OCI-LY7 (cell line): ENCODE results near the gene PCYT1A. TPM values are rescaled to one million over a fixed set of nuclear protein-coding genes. Genes with fewer than 3 reads are reported as not detected.

Experiments
- BruUV-seq: library from RNA; stranded (reverse); fragments of 400-500 nt; replicated peaks from 2 replicates; lab custom pipeline; 2021; lab: Mats Ljungman, UMichigan
- CTCF ChIA-PET: fragments of 300-600 bp; sonication (Branson Sonifier 250); formaldehyde crosslinking; loops from one replicate; lab custom pipeline; 2022; ENCODE audit warnings: antibody characterized with exemption; ENCODE audit not compliant: unreplicated experiment; lab: Charles Lee
- POLR2A ChIA-PET: fragments of 300-600 bp; sonication (Branson Sonifier 250); formaldehyde crosslinking; loops from one replicate; lab custom pipeline; 2022; ENCODE audit warnings: antibody characterized with exemption; lab: Charles Lee
- DNase-seq: peaks from one replicate; pipeline ENCODE4 v3.0.0-alpha.2; 2015; ENCODE audit warnings: low spot score
- H2AFZ ChIP-seq: fragments of 200-600 bp; sonication (generic), shearing (Covaris generic); 2 replicates; pipeline ENCODE4 v1.6.1; 2014; ENCODE audit warnings: mild to moderate bottlenecking, antibody characterized with exemption, low read length, moderate library complexity
- H3K27ac ChIP-seq: fragments of 200-600 bp; sonication (generic); 2 replicates; pipeline ENCODE4 v1.5.1; 2014; ENCODE audit warnings: mixed run types, low read depth, mild to moderate bottlenecking, moderate library complexity, low read length, inconsistent platforms; ENCODE audit not compliant: poor library complexity, severe bottlenecking
- H3K36me3 ChIP-seq: fragments of 200-600 bp; sonication (generic); 2 replicates; pipeline ENCODE4 v1.6.1; 2014; ENCODE audit warnings: mild to moderate bottlenecking, antibody characterized with exemption, low read length, moderate library complexity, mixed read lengths; ENCODE audit not compliant: insufficient read depth
- H3K4me1 ChIP-seq: fragments of 200-600 bp; sonication (generic); 2 replicates; pipeline ENCODE4 v1.5.1; 2014; ENCODE audit warnings: mild to moderate bottlenecking, low read length; ENCODE audit not compliant: insufficient read depth, poor library complexity, severe bottlenecking
- H3K4me2 ChIP-seq: fragments of 200-600 bp; sonication (generic); 2 replicates; pipeline ENCODE4 v1.6.1; 2014; ENCODE audit warnings: mild to moderate bottlenecking, low read length
- H3K4me3 ChIP-seq: fragments of 200-600 bp; sonication (generic); 2 replicates; pipeline ENCODE4 v1.5.1; 2014; ENCODE audit warnings: mild to moderate bottlenecking, low read depth, low read length; ENCODE audit not compliant: poor library complexity, severe bottlenecking
- H3K79me2 ChIP-seq: fragments of 200-600 bp; sonication (generic); 2 replicates; pipeline ENCODE4 v1.6.1; 2016; ENCODE audit warnings: low read depth, mild to moderate bottlenecking, low read length, moderate library complexity, mixed read lengths; ENCODE audit not compliant: insufficient read depth
- H3K9me2 ChIP-seq: fragments of 200-600 bp; sonication (generic); 2 replicates; pipeline ENCODE4 v1.6.1; 2016; ENCODE audit warnings: mild to moderate bottlenecking, low read length, mixed read lengths; ENCODE audit not compliant: insufficient read depth
- H3K9me3 ChIP-seq: fragments of 200-600 bp; sonication (generic); 2 replicates; pipeline ENCODE4 v1.6.1; 2014; ENCODE audit warnings: mild to moderate bottlenecking, mixed run types, low read length, mixed read lengths
- H4K20me1 ChIP-seq: fragments of 200-600 bp; sonication (generic); 2 replicates; pipeline ENCODE4 v1.6.1; 2014; ENCODE audit warnings: mild to moderate bottlenecking, antibody characterized with exemption, low read length, moderate library complexity, mixed read lengths; ENCODE audit not compliant: insufficient read depth
- CTCF ChIP-seq: fragments of 200-600 bp; sonication (generic); conservative IDR thresholded peaks from 2 replicates; pipeline ENCODE4 v1.5.1; 2014; ENCODE audit warnings: mild to moderate bottlenecking, antibody characterized with exemption, low read length, moderate library complexity, mixed read lengths
- EZH2phosphoT487 ChIP-seq: fragments of 200-600 bp; sonication (generic); IDR thresholded peaks from 2 replicates; pipeline ENCODE4 v1.6.1; 2018; ENCODE audit warnings: low read depth, borderline replicate concordance, mild to moderate bottlenecking, mixed run types, antibody characterized with exemption, low read length, moderate library complexity, mixed read lengths
- intact Hi-C: fragments of 100-400 bp; cut with micrococcal nuclease; formaldehyde crosslinking; loops from one replicate; pipeline ENCODE4 v1.10.0; 2022; ENCODE audit not compliant: unreplicated experiment
- total RNA-seq, 2 experiments: library from RNA; depleted of rRNA in 1 of 2; stranded (reverse); fragments of >200 nt in 1 of 2; shearing (Covaris generic) in 1 of 2; gene quantifications; 2 replicates each; pipeline ENCODE4 v1.2.3, GENCODE V29; 2014 to 2022

The PCYT1A gene
- total RNA-seq, 2 experiments from 2014 or later: 21.6 to 27.1 TPM

GRCh38 chr3:196222876-196223595 lies 64.5 kb downstream of the PCYT1A start:
- H3K4me2 ChIP-seq: no peak overlapping the region
- H3K79me2 ChIP-seq: no peaks in the 10 kb centered on the region
- no peaks in the 10 kb centered on the region for H4K20me1 ChIP-seq
- no peaks in the 10 kb centered on the region for H3K9me3 ChIP-seq
- no peaks in the 10 kb centered on the region for H3K36me3 ChIP-seq
- H3K4me1 ChIP-seq: peaks cover 10% of the 10 kb centered on the region
- no peak for DNase-seq
- intact Hi-C loops: no loop called here
- H3K4me3 ChIP-seq: no peak overlapping the region
- H3K27ac ChIP-seq: no peak overlapping the region
- no peaks in the 10 kb centered on the region for H3K9me2 ChIP-seq
- ChIA-PET CTCF (no interaction called here), POLR2A (interaction anchor here (0.6 kb wide), 1 partner anchor 120 kb away, joined by 3 read pairs; no protein-coding TSS in a partner anchor)
- BruUV-seq: no TSS peak
- no peak for TF ChIP-seq CTCF
- TF ChIP-seq EZH2phosphoT487: no peak
- H2AFZ ChIP-seq: no peak overlapping the region

- no peaks in the 10 kb centered on the region for H4K20me1 ChIP-seq
- no peaks in the 10 kb centered on the region for H3K9me3 ChIP-seq
- POLR2A ChIA-PET: interaction anchor here (0.7 to 0.9 kb wide), 6 partner anchors 9 to 364 kb away, joined by 3 to 5 read pairs (median 3); no protein-coding TSS in a partner anchor
- CTCF ChIA-PET: no interaction called here
- no peaks in the 10 kb centered on the region for H3K36me3 ChIP-seq
- no peak overlapping the region for H2AFZ ChIP-seq
- TF ChIP-seq EZH2phosphoT487 (no peak), CTCF (no peak)
- H3K79me2 ChIP-seq: no peaks in the 10 kb centered on the region
- H3K27ac ChIP-seq: no peak overlapping the region
- no TSS peak for BruUV-seq
- intact Hi-C loops: no loop called here
- no peak overlapping the region for H3K4me3 ChIP-seq
- H3K4me2 ChIP-seq: no peak overlapping the region
- H3K4me1 ChIP-seq: peaks cover 10% of the 10 kb centered on the region
- no peak for DNase-seq
- no peaks in the 10 kb centered on the region for H3K9me2 ChIP-seq
These were observed 66.5 kb downstream of the PCYT1A start for GRCh38 chr3:196220991-196221390.

DNA sequence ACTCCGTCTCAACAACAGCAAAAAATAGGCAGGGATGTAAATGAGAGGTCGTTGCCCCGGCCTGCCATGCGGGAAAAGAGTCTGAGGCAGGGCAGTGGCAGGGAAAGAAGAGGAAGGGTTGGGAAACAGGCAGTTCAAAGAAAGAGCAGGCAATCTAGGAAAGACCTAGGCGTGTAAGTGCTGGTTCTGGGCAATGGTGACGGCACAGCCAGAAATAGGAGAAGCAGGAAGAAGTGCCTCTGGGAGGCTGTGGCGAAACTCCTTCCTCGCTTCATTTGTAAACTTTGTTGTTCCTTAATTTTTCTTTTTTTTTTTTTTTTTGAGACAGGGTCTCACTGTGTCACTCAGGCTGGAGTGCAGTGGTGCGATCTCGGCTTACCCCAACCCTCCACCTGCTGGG lies 66.9 kb downstream of the PCYT1A start:
- no peak overlapping the region for H3K4me3 ChIP-seq
- no peak overlapping the region for H3K27ac ChIP-seq
- ChIA-PET POLR2A (interaction anchor here (0.7 to 0.9 kb wide), 5 partner anchors 8 to 365 kb away, joined by 3 to 5 read pairs (median 3); no protein-coding TSS in a partner anchor), CTCF (no interaction called here)
- H3K4me1 ChIP-seq: peaks cover 10% of the 10 kb centered on the region
- no peak overlapping the region for H3K4me2 ChIP-seq
- DNase-seq: no peak
- intact Hi-C loops: no loop called here
- H3K36me3 ChIP-seq: no peaks in the 10 kb centered on the region
- H3K9me2 ChIP-seq: no peaks in the 10 kb centered on the region
- no peaks in the 10 kb centered on the region for H4K20me1 ChIP-seq
- TF ChIP-seq EZH2phosphoT487 (no peak), CTCF (no peak)
- no TSS peak for BruUV-seq
- H2AFZ ChIP-seq: no peak overlapping the region
- no peaks in the 10 kb centered on the region for H3K9me3 ChIP-seq
- H3K79me2 ChIP-seq: no peaks in the 10 kb centered on the region
